ENCODE measurements around the gene SYVN1. TPM values are rescaled to one million over a fixed set of nuclear protein-coding genes. Genes with fewer than 3 reads are reported as not detected.
"Not testable (repeated sequence)": the region's sequence is repeated elsewhere in the genome, so short reads cannot be mapped to it uniquely, and the experiment has no call there.

SYVN1 gene
- total RNA-seq, 1 donor from 2014 or later, result 52.6 TPM

GRCh38 chr11:65124480-65125196 lies 9.7 kb downstream of the SYVN1 start:
- Mint-ChIP-seq H3K9me3 (no peaks in the 10 kb centered on the region), H3K4me3 (peak overlapping the region; percentile 23), H3K27me3 (ENCODE audit: low read depth) (no peaks in the 10 kb centered on the region), H3K4me1 (peaks cover 26% of the 10 kb centered on the region), H3K27ac (no peak overlapping the region), H3K36me3 (peaks cover 8% of the 10 kb centered on the region)
- no peak for DNase-seq (ENCODE audit: low spot score in 2 of 2, unreplicated experiment in 2 of 2)
- no peak for TF ChIP-seq CTCF (IDR thresholded peaks at IDR 0.05; ENCODE audit: unreplicated experiment)

GRCh38 chr11:65121865-65122696 lies 12.2 kb downstream of the SYVN1 start, which contains the start of the genes FAU and MRPL49:
TSS of gene FAU (minus strand) at chr11:65122134. CDS start at chr11:65121813, 321 bp downstream.
TSS of gene MRPL49 (plus strand) at chr11:65122321. CDS start at chr11:65122347, 26 bp downstream.
- Mint-ChIP-seq H3K4me3 (peak within 1 kb of the TSS; percentile 99), H3K36me3 (peaks cover 14% of the 10 kb centered on the region), H3K27ac (peak within 1 kb of the TSS; percentile 99), H3K27me3 (ENCODE audit: low read depth) (no peaks in the 10 kb centered on the region), H3K4me1 (peaks cover 30% of the 10 kb centered on the region), H3K9me3 (no peaks in the 10 kb centered on the region)
- no peak for TF ChIP-seq CTCF (IDR thresholded peaks at IDR 0.05; ENCODE audit: unreplicated experiment)
- peak; percentile 97 for DNase-seq (ENCODE audit: low spot score in 2 of 2, unreplicated experiment in 2 of 2)

- no peak for DNase-seq (ENCODE audit: low spot score in 2 of 2, unreplicated experiment in 2 of 2)
- Mint-ChIP-seq H3K4me3 (peak overlapping the region; percentile 99), H3K9me3 (no peaks in the 10 kb centered on the region), H3K27ac (peak overlapping the region; percentile 99), H3K27me3 (ENCODE audit: low read depth) (no peaks in the 10 kb centered on the region), H3K4me1 (peaks cover 33% of the 10 kb centered on the region), H3K36me3 (peaks cover 12% of the 10 kb centered on the region)
- no peak for TF ChIP-seq CTCF (IDR thresholded peaks at IDR 0.05; ENCODE audit: unreplicated experiment)
These were observed 12.9 kb downstream of the SYVN1 start for GRCh38 chr11:65121447-65121864.

GRCh38 chr11:65120831-65121230 lies 13.5 kb downstream of the SYVN1 start:
- Mint-ChIP-seq H3K36me3 (peaks cover 12% of the 10 kb centered on the region), H3K9me3 (no peaks in the 10 kb centered on the region), H3K4me1 (peaks cover 33% of the 10 kb centered on the region), H3K27me3 (ENCODE audit: low read depth) (no peaks in the 10 kb centered on the region), H3K27ac (peak overlapping the region; percentile 99), H3K4me3 (peak overlapping the region; percentile 99)
- no peak for DNase-seq (ENCODE audit: low spot score in 2 of 2, unreplicated experiment in 2 of 2)
- no peak for TF ChIP-seq CTCF (IDR thresholded peaks at IDR 0.05; ENCODE audit: unreplicated experiment)

- H3K27me3 Mint-ChIP-seq (ENCODE audit: low read depth), result no peaks in the 10 kb centered on the region
- peak overlapping the region; percentile 99 for H3K4me3 Mint-ChIP-seq
- H3K27ac Mint-ChIP-seq, result peak overlapping the region; percentile 21
- H3K9me3 Mint-ChIP-seq, result no peaks in the 10 kb centered on the region
- no peak for DNase-seq (ENCODE audit: low spot score in 2 of 2, unreplicated experiment in 2 of 2)
- peaks cover 12% of the 10 kb centered on the region for H3K36me3 Mint-ChIP-seq
- no peak for TF ChIP-seq CTCF (IDR thresholded peaks at IDR 0.05; ENCODE audit: unreplicated experiment)
- H3K4me1 Mint-ChIP-seq, result peaks cover 33% of the 10 kb centered on the region
These were observed 14.7 kb downstream of the SYVN1 start for GRCh38 chr11:65119670-65119995.

- Mint-ChIP-seq H3K27ac (peak overlapping the region; percentile 96), H3K36me3 (peaks cover 10% of the 10 kb centered on the region), H3K4me3 (peak overlapping the region; percentile 32)
These were observed 15.2 kb downstream of the SYVN1 start for GRCh38 chr11:65118891-65119669.

More at GRCh38 chr11:65118891-65119669, 15.2 kb downstream of the SYVN1 start:
- H3K9me3 Mint-ChIP-seq; H3K27me3 Mint-ChIP-seq (ENCODE audit: low read depth); DNase-seq (ENCODE audit: low spot score in 2 of 2, unreplicated experiment in 2 of 2): not testable (repeated sequence)
- peaks cover 32% of the 10 kb centered on the region for H3K4me1 Mint-ChIP-seq

Measured in mesothelial cell of epicardium (in vitro differentiated cells).